ENCODE results near the gene STAU1. TPM values are rescaled to one million over a fixed set of nuclear protein-coding genes. Genes with fewer than 3 reads are reported as not detected.

STAU1 gene
- total RNA-seq, 3 donors from 2014 or later: 66.4 to 79.0 (median 74.2) TPM

Other genes with a start within 250 kb of the STAU1 start
- 100 to 1,000 TPM; 135 to 151 (median 141) TPM for gene CSE1L, start 142.0 kb downstream of the STAU1 start, total RNA-seq
- gene DDX27, start 31.1 kb upstream of the STAU1 start, total RNA-seq: 10 to 100 TPM; 89.6 to 94.8 (median 93.1) TPM
- gene ZNFX1, start 89.7 kb upstream of the STAU1 start, total RNA-seq: 10 to 100 TPM; 52.5 to 69.2 (median 56.4) TPM